Small intestine (tissue), 7 donors: ENCODE measurements around the gene SPTB. TPM values are rescaled to one million over a fixed set of nuclear protein-coding genes. Genes with fewer than 3 reads are reported as not detected.
A peak's percentile ranks its signal among the peaks of the same experiment; 100 is the strongest.
"Not testable (repeated sequence)": the region's sequence is repeated elsewhere in the genome, so short reads cannot be mapped to it uniquely, and the experiment has no call there.

Experiments used
- DNase-seq, 2 donors: peaks; one replicate each; pipeline versions ENCODE4 v3.0.0 to v3.0.0-alpha.2; 2013
- FAIRE-seq: peaks from 2 replicates; lab custom pipeline; 2012; peaks lifted over from hg19 to GRCh38; lab: Jason Lieb, UNC
- H3K27ac ChIP-seq, 3 donors: one replicate each; pipeline ENCODE4 v1.5.1; 2013; ENCODE audit warnings: low read length in 2 of 3, mild to moderate bottlenecking in 2 of 3, control low read depth in 1 of 3, inconsistent platforms in 1 of 3, low read depth in 1 of 3, moderate library complexity in 1 of 3
- H3K27me3 ChIP-seq, 3 donors: one replicate each; pipeline ENCODE4 v1.6.1; 2013; ENCODE audit warnings: low read length in 3 of 3, inconsistent platforms in 1 of 3; ENCODE audit not compliant: control insufficient read depth in 3 of 3, insufficient read depth in 3 of 3
- H3K36me3 ChIP-seq, 3 donors: one replicate each; pipeline ENCODE4 v1.6.1; 2013; ENCODE audit warnings: low read length in 3 of 3, inconsistent platforms in 1 of 3, low read depth in 1 of 3, mild to moderate bottlenecking in 1 of 3, moderate library complexity in 1 of 3; ENCODE audit not compliant: control insufficient read depth in 3 of 3, insufficient read depth in 2 of 3
- H3K4me1 ChIP-seq, 3 donors: one replicate each; pipeline ENCODE4 v1.6.1; 2013; ENCODE audit warnings: low read length in 2 of 3, inconsistent platforms in 1 of 3, low read depth in 1 of 3, mild to moderate bottlenecking in 1 of 3, moderate library complexity in 1 of 3; ENCODE audit not compliant: control insufficient read depth in 3 of 3, insufficient read depth in 2 of 3
- H3K4me3 ChIP-seq, 3 donors: one replicate each; pipeline ENCODE4 v1.5.1; 2013; ENCODE audit warnings: low read length in 3 of 3, control low read depth in 1 of 3, inconsistent platforms in 1 of 3, low read depth in 1 of 3, mild to moderate bottlenecking in 1 of 3, moderate library complexity in 1 of 3
- H3K9me3 ChIP-seq, 2 donors: one replicate each; pipeline ENCODE4 v1.6.1; 2013; ENCODE audit warnings: low read depth in 1 of 2, low read length in 1 of 2; ENCODE audit not compliant: control insufficient read depth in 2 of 2, insufficient read depth in 1 of 2
- WGBS, 3 donors: extraction: QIAGEN DNeasy Blood & Tissue Kit; methylation state at CpG; one replicate each; pipeline ENCODE4 v1.1.7; 2013; 5-methylcytosine and 5-hydroxymethylcytosine counted together
- polyA plus RNA-seq, 4 donors: library from polyadenylated mRNA; stranded (reverse) in 3 of 4; unstranded in 1 of 4; fragments of 200-250 nt in 3 of 4; fragments of 120-200 nt in 1 of 4; gene quantifications; one replicate each; pipeline versions ENCODE4 v1.2.1 to v1.2.3, GENCODE V29; 2013
- donor health status: healthy with polysubstance abuse.
- donor health status: control.
- donor health status: control.
- donor health status: Bipolar disorder and iron deficiency.
- donor health status: healthy.

SPTB gene
- polyA plus RNA-seq, 4 donors, result under 0.01 to 1.2 (median 0.66) TPM

DNA sequence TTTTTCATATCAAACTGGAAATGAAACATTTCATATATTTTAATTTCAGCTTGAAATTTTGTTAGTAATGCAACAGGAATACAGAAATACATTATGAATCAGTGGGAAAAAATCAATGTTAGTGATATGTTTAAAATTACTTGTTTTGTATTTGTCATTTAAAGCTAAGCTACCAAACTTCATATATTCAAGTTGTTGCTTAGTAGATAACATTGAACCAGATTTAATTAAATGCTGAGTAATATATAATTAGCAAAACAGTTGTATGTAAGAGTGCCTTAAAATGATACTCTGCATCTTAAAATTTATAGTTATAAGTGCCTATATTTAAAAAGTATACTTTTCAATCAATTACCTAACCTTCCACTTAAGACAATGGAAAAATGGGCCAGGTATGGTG is 39.5 kb upstream of the SPTB start:
- no peaks in the 10 kb centered on the region for H3K9me3 ChIP-seq
- H3K36me3 ChIP-seq, result peaks cover 0 to 2% (median 0%) of the 10 kb centered on the region in 3 donors
- FAIRE-seq, result no peak
- H3K27ac ChIP-seq, result no peak overlapping the region
- no peak overlapping the region for H3K4me3 ChIP-seq
- H3K27me3 ChIP-seq, result no peaks in the 10 kb centered on the region
- H3K4me1 ChIP-seq, result peaks cover 2 to 10% (median 4%) of the 10 kb centered on the region in 3 donors
- DNase-seq, result no peak

DNA sequence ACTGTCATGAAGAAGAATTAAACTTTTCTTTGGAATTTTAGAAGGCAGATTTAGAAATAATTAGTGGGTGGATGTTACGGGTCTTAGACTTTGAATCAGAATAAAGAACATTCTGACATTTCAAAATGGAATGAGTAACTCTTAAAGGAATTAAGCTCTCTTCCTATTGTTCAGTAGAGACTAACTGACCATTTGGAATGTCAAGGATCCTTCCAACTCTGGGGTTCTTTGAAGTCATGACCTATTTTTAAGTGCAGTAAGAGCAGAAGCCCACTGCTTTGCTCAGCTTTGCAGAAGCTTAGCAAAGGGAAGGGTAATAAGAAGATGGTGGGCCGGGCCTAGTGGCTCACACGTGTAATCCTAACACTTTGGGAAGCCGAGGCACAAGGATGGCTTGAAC is 38.5 kb upstream of the SPTB start:
- WGBS, 3 donors, result 91 to 92% (median 92%) methylated on average over 4 of the region's 4 CpGs
- H3K4me3 ChIP-seq, result no peak overlapping the region
- H3K4me1 ChIP-seq, result peaks cover 4 to 10% (median 8%) of the 10 kb centered on the region in 3 donors
- DNase-seq (no peak), FAIRE-seq (no peak)
- H3K36me3 ChIP-seq, result no peaks in the 10 kb centered on the region
- no peak overlapping the region for H3K27ac ChIP-seq
- H3K27me3 ChIP-seq, result no peaks in the 10 kb centered on the region
- no peaks in the 10 kb centered on the region for H3K9me3 ChIP-seq

DNA sequence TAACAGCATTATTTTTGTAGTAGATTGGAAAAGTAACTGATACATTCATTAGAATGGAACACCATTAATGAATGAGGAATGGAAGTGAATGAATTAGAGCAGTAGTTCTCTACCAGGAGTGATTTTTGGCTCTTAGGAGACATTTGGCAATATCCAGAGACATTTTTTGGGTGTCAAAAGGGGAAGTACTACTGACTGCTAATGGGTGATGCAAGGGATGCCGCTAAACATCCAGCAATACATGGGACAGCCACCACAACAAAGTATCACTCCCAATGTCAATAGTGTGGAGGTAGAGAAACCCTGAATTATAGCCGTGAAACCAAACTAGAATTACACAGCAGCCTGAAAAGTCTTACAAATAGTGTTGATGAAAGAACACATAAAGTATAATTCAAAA is 36.1 kb upstream of the SPTB start:
- Histone ChIP-seq H3K9me3 (no peaks in the 10 kb centered on the region), H3K4me3 (no peak overlapping the region), H3K36me3 (no peaks in the 10 kb centered on the region), H3K27me3 (no peaks in the 10 kb centered on the region), H3K27ac (no peak overlapping the region), H3K4me1 (peaks cover 4 to 10% (median 8%) of the 10 kb centered on the region in 3 donors)
- no peak for FAIRE-seq
- DNase-seq, result no peak
- 91 to 98% (median 93%) methylated on average over 2 of the region's 2 CpGs for WGBS, 3 donors

DNA sequence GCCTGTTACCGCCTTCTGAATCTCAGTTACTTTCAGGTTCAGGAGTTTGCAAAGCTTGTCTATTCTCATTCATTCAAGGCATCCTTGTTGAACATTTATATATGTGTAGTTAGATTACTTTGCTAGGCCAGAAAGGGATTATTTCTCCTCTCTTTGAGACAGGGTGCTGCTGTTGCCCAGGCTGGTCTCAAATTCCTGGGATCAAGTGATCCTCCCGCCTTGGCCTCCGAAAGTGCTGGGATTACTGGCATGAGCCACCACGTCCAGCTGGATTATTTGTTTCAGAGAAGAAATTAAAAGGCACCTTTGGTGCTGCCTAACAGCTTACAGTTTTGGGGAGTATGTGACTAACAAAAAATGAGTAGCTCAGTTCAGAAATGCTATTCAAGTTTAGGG is 35.3 kb upstream of the SPTB start:
- H3K27ac ChIP-seq, result peak overlapping the region in 2 of 3 donors; percentile 86 to 96
- H3K4me3 ChIP-seq, result peak overlapping the region; percentile 72 to 97 (median 88)
- FAIRE-seq, result no peak
- 11 to 23% (median 12%) methylated on average over 4 of the region's 4 CpGs for WGBS, 3 donors
- H3K27me3 ChIP-seq, result no peaks in the 10 kb centered on the region
- peaks cover 4 to 10% (median 8%) of the 10 kb centered on the region in 3 donors for H3K4me1 ChIP-seq
- DNase-seq, result no peak
- H3K9me3 ChIP-seq, result no peaks in the 10 kb centered on the region
- H3K36me3 ChIP-seq, result no peaks in the 10 kb centered on the region

DNA sequence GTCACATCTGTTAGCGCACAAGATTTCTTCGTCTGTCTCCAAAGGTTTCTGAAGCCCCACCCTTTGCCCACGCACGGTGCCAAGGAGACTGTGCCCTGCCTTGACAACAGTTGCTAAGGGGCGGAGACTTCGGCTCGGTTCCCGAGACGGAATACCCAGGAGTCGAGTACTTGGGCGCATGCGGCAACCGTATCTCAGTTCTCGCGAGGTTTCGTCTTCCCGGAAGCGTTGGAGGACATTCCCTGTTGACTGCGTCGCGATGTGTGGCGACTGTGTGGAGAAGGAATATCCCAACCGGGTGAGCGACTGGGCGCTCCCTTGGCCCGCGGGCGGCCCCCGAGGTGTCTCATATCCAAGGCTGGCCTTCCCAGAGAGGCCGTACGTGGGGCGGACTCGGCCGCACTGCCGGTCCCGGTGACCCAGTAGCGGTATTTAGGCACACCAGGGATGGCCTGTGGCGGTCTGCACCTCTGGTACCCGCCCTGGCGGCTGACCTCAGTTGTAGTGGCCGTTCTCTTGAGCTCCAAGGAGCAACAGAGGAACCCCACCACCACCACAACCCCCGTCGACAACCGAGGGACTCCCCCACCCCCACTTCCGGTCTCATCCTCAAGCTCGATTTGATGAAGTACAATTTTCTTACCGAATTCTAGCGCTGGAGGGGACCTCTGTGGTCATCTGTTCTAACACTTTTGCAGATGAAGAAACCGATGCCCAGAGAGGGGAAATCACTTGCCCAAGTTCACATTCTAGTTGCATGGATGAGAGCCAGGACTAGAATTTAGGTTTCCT is 34.7 kb upstream of the SPTB start, which contains the start of gene CHURC1:
Gene CHURC1 (plus strand): TSS at position 219 of the 792 bp plus-strand sequence. CDS start 41 bp downstream, at position 260.
- Histone ChIP-seq H3K4me1 (peaks cover 4 to 10% (median 8%) of the 10 kb centered on the region in 3 donors), H3K36me3 (no peaks in the 10 kb centered on the region), H3K9me3 (no peaks in the 10 kb centered on the region), H3K27ac (peak within 1 kb of the TSS; percentile 79 to 96 (median 86)), H3K4me3 (peak within 1 kb of the TSS; percentile 72 to 97 (median 88)), H3K27me3 (no peaks in the 10 kb centered on the region)
- WGBS, 3 donors, result 0% methylated on average over 47 to 49 of the region's 49 CpGs
- FAIRE-seq (no peak), DNase-seq (peak; percentile 99 to 100)

DNA sequence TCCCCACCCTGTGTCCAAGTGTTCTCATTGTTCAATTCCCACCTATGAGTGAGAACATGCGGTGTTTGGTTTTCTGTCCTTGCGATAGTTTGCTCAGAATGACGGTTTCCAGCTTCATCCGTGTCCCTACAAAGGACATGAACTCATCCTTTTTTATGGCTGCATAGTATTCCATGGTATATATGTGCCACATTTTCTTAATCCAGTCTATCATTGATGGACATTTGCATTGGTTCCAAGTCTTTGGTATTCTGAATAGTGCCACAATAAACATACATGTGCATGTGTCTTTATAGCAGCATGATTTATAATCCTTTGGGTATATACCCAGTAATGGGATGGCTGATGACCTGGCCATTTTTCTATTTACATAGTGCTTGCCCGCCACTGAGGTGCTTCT is 33.8 kb upstream of the SPTB start:
- Histone ChIP-seq H3K4me3 (peak overlapping the region in 1 of 3 donors; percentile 97), H3K4me1 (peaks cover 4 to 10% (median 8%) of the 10 kb centered on the region in 3 donors), H3K27ac (peak overlapping the region in 1 of 3 donors; percentile 86)
- not testable (repeated sequence) for H3K36me3 ChIP-seq, H3K27me3 ChIP-seq, H3K9me3 ChIP-seq, FAIRE-seq, DNase-seq
- WGBS, 3 donors, result 8 to 60% (median 44%) methylated on average over 1 to 5 of the region's 5 CpGs

DNA sequence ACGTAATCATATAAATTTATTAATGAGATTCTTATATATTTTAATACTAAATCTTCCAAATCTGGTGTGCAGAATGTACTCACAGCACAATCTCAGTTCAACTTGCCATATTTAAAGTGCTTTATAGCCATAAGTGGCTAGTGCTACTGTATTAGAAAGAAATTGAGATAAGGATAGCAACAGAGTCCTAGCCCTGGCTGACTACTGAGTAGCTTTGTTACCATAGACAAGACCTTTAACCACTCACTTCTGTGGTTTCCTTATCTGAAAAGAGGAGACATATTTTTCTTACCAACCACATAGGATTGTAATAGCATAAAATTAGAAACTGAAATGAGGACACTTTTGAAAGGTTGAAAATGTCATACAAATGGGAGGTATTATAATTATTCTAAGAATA is 32.6 kb upstream of the SPTB start:
- no peak for FAIRE-seq
- 0 to 43% (median 6%) methylated on average over 1 of the region's 1 CpG for WGBS, 3 donors

DNA sequence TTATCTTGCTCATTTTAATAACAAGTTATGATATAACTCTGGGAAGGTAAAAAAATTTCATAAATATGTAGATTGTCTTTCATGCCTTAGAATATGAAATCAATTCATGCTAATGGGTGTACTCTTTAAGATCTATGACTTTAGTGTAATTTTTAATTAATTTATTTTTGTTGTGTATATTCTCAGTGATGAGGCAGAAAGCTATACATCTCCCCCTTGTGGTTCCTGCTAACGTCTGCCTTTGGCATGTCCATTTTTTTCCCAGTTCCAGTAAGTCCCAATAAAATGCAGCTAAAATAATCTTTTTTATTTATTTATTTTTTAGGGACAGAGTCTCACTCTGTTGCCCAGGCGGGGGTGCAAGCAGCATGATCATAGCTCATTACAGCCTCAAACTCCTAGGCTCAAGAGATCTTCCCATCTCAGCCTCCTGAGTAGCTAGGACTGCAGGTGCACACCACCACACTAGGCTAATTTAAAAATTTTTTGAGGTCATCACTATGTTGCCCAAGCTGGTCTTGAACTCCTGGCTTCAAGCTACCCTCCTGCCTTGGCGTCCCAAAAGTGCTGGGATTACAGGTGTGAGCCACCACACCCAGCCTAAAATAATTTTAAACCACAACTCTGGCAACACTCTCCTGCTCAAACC is 31.3 kb upstream of the SPTB start:
- 26 to 37% (median 32%) methylated on average over 3 of the region's 3 CpGs for WGBS, 3 donors
- no peak overlapping the region for H3K27ac ChIP-seq
- H3K4me1 ChIP-seq, result peaks cover 4 to 10% (median 8%) of the 10 kb centered on the region in 3 donors
- H3K9me3 ChIP-seq, result no peaks in the 10 kb centered on the region
- H3K36me3 ChIP-seq, result no peaks in the 10 kb centered on the region
- H3K4me3 ChIP-seq, result no peak overlapping the region
- H3K27me3 ChIP-seq, result no peaks in the 10 kb centered on the region
- FAIRE-seq (no peak), DNase-seq (peak in 1 of 2 donors; percentile 26)

More for the DNA sequence above, 32.6 kb upstream of the SPTB start:
- H3K27ac ChIP-seq, result no peak overlapping the region
- H3K27me3 ChIP-seq, result no peaks in the 10 kb centered on the region
- peaks cover 4 to 10% (median 8%) of the 10 kb centered on the region in 3 donors for H3K4me1 ChIP-seq
- DNase-seq, result peak in 1 of 2 donors; percentile 49
- H3K4me3 ChIP-seq, result no peak overlapping the region
- no peaks in the 10 kb centered on the region for H3K9me3 ChIP-seq
- H3K36me3 ChIP-seq, result no peaks in the 10 kb centered on the region
